HG03439 (cell line): ENCODE results near the gene MYL12A.

Source experiments
- ATAC-seq: cut with Tn5 transposase; IDR thresholded peaks from one replicate; pipeline ENCODE4 v1.9.1; 2021; ENCODE audit warnings: mild to moderate bottlenecking, moderate library complexity; ENCODE audit not compliant: unreplicated experiment

The MYL12A gene

DNA sequence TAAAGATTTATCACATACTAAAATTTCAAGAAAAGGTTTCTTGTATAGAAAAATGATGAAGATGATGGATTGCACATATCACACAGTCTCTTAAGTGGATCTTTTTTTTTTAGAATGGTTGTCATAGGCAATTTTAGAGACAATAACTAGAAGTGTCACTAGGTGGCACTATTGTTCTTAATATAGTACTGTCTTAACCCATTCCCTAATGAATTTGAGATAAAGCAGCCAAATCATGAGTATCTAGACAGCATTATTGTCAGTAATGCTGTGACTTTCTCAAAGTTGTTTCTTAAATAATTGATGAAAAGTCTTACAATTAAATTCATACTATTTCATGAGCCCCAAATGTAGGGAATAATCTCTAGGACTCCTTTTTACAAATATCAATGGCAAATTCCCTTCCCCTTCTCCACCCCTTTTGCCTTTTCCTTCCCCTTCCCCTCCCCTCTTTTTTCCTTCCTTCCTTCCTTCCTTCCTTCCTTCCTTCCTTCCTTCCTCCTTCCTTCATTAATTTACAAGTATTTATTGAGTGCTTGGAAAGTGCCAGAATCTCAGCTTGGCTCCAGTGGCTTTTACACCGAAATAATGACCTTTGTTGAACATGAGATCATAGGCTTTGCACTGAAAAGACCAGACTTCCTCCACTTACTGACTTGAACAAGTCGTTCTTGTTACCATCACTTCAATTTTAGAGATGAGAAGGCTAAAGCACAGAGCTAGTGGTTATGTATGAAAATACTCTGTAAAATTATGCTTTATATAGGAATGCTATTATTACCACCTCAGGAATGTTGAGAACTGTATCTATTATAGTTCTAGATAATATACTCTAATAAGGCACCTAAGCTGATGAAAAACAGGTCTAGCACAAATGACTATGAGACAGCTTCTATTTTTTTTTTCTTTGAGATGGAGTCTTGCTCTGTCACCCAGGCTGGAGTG lies 34.1 kb downstream of the MYL12A start:
- no peak for ATAC-seq

DNA sequence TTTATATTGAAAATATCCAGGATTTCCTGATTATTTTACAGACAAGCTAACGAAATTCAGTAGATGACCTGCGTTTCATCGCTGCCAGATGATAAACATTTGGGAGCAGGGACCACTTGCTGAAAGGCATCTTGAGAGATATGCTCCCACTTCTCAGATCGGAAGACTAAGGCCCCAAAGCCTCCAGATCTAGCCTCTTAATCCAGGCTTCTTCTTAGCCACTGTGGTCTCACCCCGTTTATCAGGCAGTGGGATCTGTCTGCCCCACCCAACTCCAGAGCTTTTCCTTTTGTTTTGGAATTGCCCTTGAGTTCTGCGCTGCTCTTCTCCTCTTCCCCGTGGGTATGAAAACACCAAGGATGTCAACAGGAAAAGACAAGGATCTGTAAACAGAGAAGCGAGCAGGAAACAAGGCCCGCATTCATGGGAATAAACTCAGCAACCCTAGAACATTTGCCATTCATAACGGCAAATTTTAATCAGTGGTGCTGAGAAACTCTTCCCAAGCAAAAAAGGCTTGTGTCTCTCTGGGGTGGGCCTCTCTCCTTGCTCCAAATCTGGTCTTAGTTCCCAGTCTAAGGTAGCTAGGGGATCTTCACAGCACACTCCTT lies 35.8 kb downstream of the MYL12A start:
- ATAC-seq, result no peak

DNA sequence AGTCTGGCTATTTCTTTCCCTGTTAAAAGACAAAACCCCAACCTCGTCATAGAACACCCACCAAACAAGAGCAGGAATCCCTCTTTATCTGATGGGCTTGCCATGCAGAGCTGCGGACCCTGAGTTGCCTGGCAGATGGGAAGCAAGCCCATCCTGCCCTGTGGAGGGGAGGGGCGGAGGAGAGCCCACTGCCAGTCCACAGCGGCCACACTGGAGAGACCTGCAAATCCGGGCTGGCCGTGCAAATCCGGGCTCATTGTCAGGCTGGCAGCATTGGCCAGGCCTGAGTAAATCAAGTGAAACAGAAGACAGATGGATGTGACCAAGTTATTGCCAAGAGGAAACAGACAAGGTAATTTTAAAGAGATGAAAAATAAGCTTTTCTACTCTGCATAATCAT lies 36.3 kb downstream of the MYL12A start:
- ATAC-seq, result no peak

DNA sequence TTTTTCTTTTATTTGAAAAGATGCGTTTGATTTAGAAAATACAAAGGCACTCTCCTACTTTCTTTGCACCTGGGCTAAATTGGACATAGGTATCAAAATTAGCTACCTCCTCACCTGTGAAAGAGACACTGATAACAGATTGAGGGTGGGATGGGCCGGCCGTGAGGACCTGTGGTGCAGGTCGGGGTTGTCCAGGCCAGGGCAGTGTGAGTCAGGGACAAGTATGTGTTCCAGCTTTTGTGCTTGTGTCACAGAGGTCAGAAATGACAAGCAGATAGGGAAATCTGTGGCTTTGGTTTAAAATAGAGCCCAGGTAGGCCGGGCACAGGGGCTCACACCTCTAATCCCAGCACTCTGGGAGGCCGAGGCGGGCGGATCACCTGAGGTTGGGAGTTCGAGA lies 36.9 kb downstream of the MYL12A start:
- ATAC-seq, result no peak

DNA sequence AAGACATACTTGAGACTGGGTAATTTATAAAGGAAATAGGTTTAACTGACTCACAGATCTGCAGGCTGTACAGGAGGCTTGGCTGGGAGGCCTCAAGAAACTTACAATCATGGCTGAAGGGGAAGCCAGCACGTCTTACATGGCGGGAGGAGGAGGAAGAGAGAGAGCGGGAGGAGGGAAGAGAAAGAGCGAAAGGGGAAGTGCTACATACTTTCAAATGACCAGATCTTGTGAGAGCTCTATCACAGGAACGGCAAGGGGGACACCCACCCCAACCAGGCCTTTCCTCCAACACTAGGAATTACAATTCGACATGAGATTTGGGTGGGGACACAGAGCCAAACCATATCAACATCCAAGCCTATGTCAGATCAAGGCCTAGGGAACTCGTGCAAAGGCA lies 38.6 kb downstream of the MYL12A start:
- no peak for ATAC-seq

DNA sequence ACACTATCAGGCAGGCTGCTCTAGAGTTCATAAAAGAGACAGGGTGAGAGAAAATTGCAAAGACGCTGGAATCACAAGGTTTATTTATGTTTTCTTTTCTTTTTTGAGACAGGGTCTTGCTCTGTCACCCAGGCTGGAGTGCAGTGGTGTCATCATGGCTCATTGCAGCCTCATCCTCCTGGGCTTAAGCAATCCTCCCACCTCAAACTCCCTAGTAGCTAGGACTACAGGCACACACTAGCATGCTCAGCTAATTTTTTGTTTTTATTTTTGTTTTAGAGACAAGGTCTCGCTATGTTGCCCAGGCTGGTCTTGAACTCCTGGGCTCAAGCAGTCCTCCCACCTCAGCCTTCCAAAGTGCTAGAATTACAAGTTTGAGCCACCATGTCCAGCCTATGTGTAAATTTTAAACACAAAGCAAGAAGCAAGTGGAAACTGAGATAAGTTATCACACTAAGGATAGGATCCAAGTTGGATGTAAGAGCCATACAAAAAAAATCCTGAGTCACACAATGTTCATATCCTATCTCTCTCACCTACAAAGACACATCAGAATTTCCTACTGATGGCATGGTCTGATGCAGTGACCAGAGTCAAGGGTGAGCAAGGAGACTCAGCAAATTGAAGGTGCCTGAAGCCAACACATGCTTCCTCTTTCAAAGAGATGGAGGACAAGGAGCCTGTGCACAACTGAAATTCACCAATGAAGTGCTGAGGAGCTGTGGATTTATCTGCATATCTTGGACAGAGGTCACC lies 45.8 kb downstream of the MYL12A start:
- no peak for ATAC-seq

DNA sequence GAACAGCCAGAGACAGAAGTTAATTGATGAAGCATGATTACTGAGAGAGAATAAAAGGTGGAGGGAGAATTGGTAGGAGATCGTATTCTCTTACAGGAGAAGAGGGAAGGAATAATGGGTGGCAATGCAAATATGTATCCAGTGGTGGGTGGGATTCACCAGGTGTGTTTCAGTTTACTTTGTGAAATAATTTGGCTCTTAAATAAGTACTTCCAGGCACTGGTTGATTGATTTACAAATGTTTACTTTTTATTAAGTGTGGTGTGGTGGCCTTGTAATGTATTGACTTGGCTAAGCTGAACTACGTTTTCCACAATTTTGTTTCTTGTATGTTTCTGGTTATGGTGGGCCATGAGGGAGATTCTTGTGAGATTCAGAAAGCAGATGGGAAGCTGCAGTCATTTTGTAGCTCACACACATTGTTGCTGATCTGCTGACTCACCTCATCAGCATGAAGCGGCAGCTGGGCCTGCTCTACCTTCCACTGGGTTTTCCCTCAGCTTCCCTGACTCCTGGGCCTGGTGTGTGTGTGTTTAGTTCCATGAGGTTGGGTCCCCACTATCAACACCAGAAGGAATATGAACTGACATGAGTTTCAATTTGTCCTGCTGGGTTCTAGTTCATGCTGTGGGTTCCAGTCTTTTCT lies 47.0 kb downstream of the MYL12A start:
- ATAC-seq, result no peak

DNA sequence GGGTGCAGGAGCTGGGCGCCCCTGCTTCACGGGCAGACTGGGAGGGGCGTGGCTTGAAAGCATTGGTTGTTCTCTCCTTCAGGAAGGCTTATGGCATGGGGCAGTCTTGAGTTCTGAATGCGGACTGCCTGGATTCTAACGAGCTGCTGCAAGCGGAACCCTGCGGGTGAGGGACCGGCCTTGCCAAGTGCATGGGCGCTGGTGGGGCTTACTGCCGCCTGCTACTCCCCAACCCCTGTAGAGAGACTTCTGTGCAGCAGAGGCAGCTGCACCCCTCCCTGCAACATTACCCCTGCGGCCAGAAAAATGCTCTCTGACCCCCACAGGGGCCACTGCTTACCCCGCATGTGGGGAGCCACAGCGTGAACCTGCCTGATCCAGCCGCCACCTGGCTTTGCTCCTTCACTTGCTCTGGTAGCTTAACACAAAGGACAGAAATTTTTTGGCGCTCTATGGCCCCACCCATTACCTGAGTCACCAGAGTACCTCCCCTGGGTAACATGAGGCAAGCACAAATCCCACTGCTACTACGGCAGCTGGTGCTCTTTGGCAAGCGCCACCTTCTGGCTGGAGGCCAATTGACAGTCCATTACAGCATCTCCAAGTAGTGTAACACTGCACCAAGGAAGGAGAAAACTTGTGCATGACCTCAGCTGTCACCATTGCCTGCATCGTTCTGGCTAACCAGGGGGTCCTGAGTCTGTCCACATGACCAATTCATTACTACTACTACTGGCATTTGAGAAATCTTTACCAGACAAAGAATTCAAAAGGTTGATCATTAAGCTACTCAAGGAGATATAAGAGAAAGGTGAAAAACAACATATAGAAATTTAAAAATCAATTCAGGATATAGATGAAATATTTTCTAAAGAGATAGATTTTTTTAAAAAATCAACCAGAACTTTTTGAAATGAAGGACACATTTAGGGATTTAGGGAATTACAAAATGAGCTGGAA lies 49.7 kb downstream of the MYL12A start:
- ATAC-seq, result peak; percentile 98

DNA sequence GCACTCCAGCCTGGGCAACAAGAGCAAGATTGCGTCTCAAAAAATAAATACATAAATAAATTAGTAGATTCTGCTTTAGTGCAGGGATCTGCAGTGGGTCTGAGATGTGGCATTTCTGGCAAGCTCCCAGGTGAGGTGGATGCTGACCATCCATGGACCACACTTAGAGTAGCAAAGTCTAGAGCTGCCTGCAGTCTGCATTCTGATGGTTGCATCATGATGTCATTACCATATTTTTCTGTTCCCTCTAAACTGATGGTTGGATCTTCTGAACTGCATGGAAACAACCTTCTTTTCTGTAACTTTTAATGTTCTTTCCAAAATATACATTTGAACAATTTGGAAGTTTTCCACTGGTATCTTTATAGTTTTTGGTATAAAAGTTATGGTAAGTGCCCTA lies 57.2 kb downstream of the MYL12A start:
- ATAC-seq, result no peak

DNA sequence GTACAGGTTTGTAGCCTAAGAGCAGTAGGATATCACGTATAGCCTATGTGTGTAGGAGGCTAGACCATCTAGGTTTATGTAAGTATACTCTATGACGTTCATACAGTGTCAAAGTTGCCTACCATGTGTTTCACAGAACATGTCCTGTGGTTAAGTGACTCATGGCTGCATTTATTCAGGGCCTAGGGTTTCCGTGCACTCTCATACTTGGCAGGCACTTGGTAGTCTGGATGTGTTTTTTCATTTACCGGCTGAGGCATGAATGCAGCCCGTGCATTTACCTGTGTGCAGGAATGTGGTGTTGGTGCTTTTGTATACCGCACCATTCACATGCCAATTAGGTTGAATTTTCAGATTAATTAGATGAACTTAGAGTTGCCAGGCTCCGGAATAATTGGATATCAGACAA lies 57.8 kb downstream of the MYL12A start:
- ATAC-seq, result peak; percentile 59
